Ascending aorta (tissue), 2 donors: Measurements from ENCODE around the gene LCT. TPM values are rescaled to one million over a fixed set of nuclear protein-coding genes. Genes with fewer than 3 reads are reported as not detected.
"Not testable (repeated sequence)": the region's sequence is repeated elsewhere in the genome, so short reads cannot be mapped to it uniquely, and the experiment has no call there.

ENCODE experiments used
- DNase-seq, 2 donors: peaks; one replicate each; pipeline ENCODE4 v3.0.0-alpha.2; 2019; ENCODE audit warnings: low spot score in 2 of 2
- H3K27ac ChIP-seq, 2 donors: fragments of 200-600 bp; sonication (generic); one replicate each; pipeline ENCODE4 v1.5.1; 2016 to 2017; ENCODE audit warnings: mild to moderate bottlenecking in 1 of 2
- H3K27me3 ChIP-seq: fragments of 200-600 bp; sonication (generic); one replicate; pipeline ENCODE4 v1.5.1; 2017
- H3K36me3 ChIP-seq, 2 donors: fragments of 200-600 bp; sonication (generic); one replicate each; pipeline ENCODE4 v1.5.1; 2016
- H3K4me1 ChIP-seq, 2 donors: fragments of 200-600 bp; sonication (generic); one replicate each; pipeline ENCODE4 v1.5.1; 2016 to 2017; ENCODE audit warnings: mild to moderate bottlenecking in 1 of 2
- H3K4me3 ChIP-seq, 2 donors: fragments of 200-600 bp; sonication (generic); one replicate each; pipeline ENCODE4 v1.5.1; 2016 to 2017; ENCODE audit warnings: mild to moderate bottlenecking in 1 of 2
- H3K9me3 ChIP-seq, 2 donors: fragments of 200-600 bp; sonication (generic); one replicate each; pipeline ENCODE4 v1.5.1; 2016
- intact Hi-C: fragments of 100-400 bp; cut with DNase I; formaldehyde crosslinking; loops from one replicate; pipeline ENCODE4 v1.15.1; 2023
- total RNA-seq: library from RNA; depleted of rRNA; stranded (reverse); fragments of >200 nt; gene quantifications from one replicate; pipeline ENCODE4 v1.1.0, GENCODE V29; 2016
- TF ChIP-seq, protein P1 (sequence below), 3 experiments: fragments of 200-600 bp in 2 of 3; fragments of 450-650 bp in 1 of 3; sonication (generic) in 2 of 3; IDR thresholded peaks; one replicate each; pipeline ENCODE4 v1.5.1; 2016 to 2019; ENCODE audit warnings: antibody characterized with exemption in 3 of 3, mild to moderate bottlenecking in 1 of 3, moderate library complexity in 1 of 3

The LCT gene
- total RNA-seq, 1 donor from 2014 or later, result not detected

GRCh38 chr2:135818937-135819610 lies 17.9 kb downstream of the LCT start:
- H3K4me3 ChIP-seq, result no peak overlapping the region
- peaks cover 0 to 5% of the 10 kb centered on the region in 2 donors for H3K9me3 ChIP-seq
- no peaks in the 10 kb centered on the region for H3K36me3 ChIP-seq
- no peak overlapping the region for H3K27ac ChIP-seq
- intact Hi-C loops, result no loop called here
- H3K27me3 ChIP-seq, result no peaks in the 10 kb centered on the region
- DNase-seq, result no peak
- TF ChIP-seq, protein P1, sequence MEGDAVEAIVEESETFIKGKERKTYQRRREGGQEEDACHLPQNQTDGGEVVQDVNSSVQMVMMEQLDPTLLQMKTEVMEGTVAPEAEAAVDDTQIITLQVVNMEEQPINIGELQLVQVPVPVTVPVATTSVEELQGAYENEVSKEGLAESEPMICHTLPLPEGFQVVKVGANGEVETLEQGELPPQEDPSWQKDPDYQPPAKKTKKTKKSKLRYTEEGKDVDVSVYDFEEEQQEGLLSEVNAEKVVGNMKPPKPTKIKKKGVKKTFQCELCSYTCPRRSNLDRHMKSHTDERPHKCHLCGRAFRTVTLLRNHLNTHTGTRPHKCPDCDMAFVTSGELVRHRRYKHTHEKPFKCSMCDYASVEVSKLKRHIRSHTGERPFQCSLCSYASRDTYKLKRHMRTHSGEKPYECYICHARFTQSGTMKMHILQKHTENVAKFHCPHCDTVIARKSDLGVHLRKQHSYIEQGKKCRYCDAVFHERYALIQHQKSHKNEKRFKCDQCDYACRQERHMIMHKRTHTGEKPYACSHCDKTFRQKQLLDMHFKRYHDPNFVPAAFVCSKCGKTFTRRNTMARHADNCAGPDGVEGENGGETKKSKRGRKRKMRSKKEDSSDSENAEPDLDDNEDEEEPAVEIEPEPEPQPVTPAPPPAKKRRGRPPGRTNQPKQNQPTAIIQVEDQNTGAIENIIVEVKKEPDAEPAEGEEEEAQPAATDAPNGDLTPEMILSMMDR (IDR thresholded peaks at IDR 0.05), result no peak
- no peaks in the 10 kb centered on the region for H3K4me1 ChIP-seq

DNA sequence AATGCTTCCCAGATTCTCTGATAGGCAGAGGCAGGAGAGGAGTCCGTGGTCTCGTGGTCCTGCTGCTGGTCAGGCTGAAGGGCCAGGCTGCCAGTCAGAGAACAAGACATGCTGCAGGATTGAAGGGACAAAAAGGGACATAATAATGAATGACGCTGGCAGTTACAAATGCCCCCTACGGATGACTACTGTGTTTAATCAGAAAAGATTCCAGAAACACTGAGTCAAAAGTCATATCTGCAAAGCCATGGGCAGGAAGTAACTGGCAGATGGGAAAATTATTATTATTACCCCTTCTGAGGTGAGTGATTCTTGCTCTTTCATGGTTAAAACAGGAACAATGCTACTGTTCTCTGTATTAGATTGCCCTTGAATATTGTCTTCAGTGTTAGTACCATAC lies 19.0 kb downstream of the LCT start:
- no peaks in the 10 kb centered on the region for H3K27me3 ChIP-seq
- H3K4me1 ChIP-seq, result no peaks in the 10 kb centered on the region
- H3K4me3 ChIP-seq, result no peak overlapping the region
- intact Hi-C loops, result no loop called here
- H3K27ac ChIP-seq, result no peak overlapping the region
- no peaks in the 10 kb centered on the region for H3K36me3 ChIP-seq
- TF ChIP-seq, protein P1 (IDR thresholded peaks at IDR 0.05), result no peak
- no peak for DNase-seq
- H3K9me3 ChIP-seq, result peaks cover 0 to 5% of the 10 kb centered on the region in 2 donors

GRCh38 chr2:135817466-135817865 lies 19.5 kb downstream of the LCT start:
- Histone ChIP-seq H3K4me3 (no peak overlapping the region), H3K27ac (no peak overlapping the region), H3K4me1 (no peaks in the 10 kb centered on the region), H3K27me3 (no peaks in the 10 kb centered on the region), H3K9me3 (peaks cover 0 to under 1% of the 10 kb centered on the region in 2 donors), H3K36me3 (no peaks in the 10 kb centered on the region)
- no peak for DNase-seq
- TF ChIP-seq, protein P1 (IDR thresholded peaks at IDR 0.05), result no peak
- intact Hi-C loops, result no loop called here

- Histone ChIP-seq H3K9me3 (no peaks in the 10 kb centered on the region), H3K27ac (no peak overlapping the region), H3K4me3 (no peak overlapping the region), H3K4me1 (no peaks in the 10 kb centered on the region), H3K36me3 (no peaks in the 10 kb centered on the region), H3K27me3 (no peaks in the 10 kb centered on the region)
- TF ChIP-seq, protein P1 (IDR thresholded peaks at IDR 0.05), result no peak
- DNase-seq, result no peak
- intact Hi-C loops, result no loop called here
These were observed 21.7 kb downstream of the LCT start for GRCh38 chr2:135815269-135815668.

- H3K9me3 ChIP-seq, result no peaks in the 10 kb centered on the region
- TF ChIP-seq, protein P1 (IDR thresholded peaks at IDR 0.05), result no peak
- no peak overlapping the region for H3K4me3 ChIP-seq
- H3K27ac ChIP-seq, result no peak overlapping the region
- H3K36me3 ChIP-seq, result no peaks in the 10 kb centered on the region
- no peaks in the 10 kb centered on the region for H3K27me3 ChIP-seq
- intact Hi-C loops, result no loop called here
- no peak for DNase-seq
- no peaks in the 10 kb centered on the region for H3K4me1 ChIP-seq
These were observed 24.0 kb downstream of the LCT start for GRCh38 chr2:135812907-135813511.

GRCh38 chr2:135807874-135808273 lies 29.1 kb downstream of the LCT start:
- H3K27ac ChIP-seq, H3K27me3 ChIP-seq, H3K9me3 ChIP-seq, DNase-seq, H3K4me1 ChIP-seq, H3K36me3 ChIP-seq, intact Hi-C loops, H3K4me3 ChIP-seq: not testable (repeated sequence)
